IPS DF 4.7 (cell line): Measurements from ENCODE around the gene FSTL4.

Source experiments
- DNase-seq: peaks from one replicate; pipeline ENCODE4 v3.0.0-alpha.2; 2013; ENCODE audit warnings: low spot score; ENCODE audit errors: extremely low read depth

Gene FSTL4

DNA sequence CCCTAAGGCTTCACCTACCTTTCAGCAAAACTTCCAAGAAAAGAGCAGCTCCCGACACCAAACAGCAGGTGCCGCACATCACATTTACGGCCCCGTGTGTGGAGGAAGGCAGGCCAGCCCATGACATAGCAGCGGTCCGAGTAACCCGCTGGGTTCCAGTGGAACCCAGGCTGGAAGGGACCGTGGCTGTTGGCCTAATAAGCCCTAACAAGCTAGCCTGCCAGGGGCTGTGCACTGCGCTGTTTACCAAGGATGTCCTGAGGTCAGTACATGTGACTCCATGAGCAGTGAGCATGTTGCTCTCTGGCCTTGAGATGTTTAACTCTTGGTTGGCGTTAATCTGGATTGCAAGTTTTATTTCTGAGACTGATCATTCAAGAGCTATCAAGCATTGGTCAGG lies 131.5 kb downstream of the FSTL4 start:
- no peak for DNase-seq

DNA sequence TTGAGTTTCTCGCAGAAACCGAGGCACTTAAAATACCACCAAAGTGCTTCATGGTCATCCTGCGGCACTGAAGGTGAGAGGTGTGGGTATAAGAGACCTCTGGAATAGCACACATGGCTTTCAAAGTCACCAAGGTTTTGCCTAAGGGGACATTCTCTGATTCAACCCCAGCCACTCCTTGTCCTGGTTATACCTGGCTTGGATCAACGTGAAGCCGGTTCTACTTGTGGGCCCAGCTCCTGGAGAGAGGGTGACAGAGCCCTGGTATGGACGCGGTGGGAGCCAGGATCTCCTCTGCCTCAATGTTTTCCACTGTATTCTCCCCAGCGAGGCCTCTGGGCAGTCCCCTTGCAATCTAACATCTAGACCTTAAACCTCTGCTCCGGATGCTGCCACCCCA lies 132.0 kb downstream of the FSTL4 start:
- no peak for DNase-seq

DNA sequence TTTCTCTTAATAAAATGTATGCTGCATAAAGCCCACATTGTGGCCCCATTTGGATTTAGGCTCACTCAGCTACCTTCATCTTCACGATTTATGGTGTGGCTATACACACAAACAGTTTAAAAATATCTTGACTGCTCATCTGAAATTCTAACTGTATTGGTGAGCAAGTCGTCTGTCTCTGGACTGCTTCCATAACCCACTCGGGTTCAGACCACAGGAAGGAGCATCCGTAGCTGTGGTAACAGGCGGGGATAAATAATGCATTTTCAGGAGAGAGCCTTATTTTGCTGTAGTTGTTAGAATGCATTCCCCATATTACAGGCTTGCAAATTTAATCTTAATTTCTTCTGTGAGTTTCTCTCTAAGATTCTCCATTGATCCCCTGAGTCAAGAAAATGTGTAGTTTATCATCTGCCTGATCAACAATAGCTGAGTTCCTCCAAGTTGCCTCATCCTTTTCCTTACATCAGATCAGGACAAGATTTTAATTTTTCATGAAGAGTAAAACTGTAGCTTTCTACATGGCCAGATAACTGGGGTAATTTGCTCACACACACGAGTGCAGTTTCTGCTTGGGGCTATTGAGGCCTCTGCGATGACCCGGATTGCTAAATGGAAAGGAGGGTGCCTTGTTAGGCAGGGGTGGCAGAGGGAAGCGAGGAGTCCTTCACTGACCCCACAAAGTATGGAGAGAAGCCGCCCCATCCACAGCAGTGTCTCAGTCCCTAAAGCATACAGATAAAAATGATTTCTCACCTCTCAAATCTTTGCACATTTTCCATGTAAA lies 133.9 kb downstream of the FSTL4 start:
- DNase-seq, result no peak

DNA sequence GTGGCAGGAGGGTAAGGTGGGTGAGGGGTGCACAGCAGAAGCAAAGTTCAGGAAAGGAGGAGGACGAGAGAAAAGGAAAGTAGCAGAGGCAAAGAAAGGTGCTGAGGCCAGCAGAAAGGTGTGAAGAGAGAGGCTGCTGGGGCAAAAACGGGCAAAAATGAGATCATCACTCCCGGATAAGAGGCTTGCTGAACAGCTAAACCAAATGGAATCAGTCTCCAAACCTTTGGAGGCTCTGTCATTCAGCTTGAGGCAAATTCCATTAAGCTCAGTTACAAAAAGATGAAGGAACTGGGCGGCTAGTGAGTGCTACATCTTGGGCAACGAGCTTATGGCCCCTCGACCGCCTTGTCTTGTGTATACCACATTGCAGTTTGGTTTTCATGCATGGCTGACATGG lies 136.4 kb downstream of the FSTL4 start:
- no peak for DNase-seq

DNA sequence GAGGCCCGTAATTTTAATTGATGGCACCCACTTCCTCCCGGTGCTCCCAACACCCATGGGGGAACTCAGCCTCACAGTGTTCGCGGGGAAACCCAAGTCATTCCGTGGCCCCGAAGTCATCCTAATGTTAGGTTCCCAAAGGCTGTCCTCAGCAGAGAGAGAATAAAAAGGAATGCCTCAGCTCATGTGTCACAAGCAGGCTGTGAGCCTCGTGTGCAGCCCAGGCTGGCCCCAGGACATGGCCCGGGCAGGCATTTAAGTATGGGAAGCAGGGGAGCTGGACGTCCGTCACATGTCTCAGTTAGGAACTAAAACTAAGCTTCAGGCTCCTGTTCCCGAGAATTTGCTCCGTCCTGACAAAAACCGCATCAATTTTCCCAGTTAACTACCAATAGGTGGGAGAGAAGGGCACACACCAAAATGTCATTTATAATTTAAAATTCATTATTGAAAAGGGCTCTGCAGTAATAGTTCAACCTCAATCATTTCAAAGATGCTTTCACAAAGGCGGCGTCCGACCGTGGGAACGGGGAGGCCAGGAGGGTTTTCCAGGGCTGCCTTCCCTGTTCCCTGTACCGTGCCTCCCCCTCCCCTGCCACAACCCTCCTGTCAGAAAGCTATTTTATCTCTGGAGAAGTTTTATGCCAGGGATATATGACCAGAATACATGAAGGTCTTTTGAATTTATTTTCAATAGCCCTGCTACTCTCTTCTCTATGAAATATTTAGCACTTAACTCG lies 137.3 kb downstream of the FSTL4 start:
- no peak for DNase-seq

DNA sequence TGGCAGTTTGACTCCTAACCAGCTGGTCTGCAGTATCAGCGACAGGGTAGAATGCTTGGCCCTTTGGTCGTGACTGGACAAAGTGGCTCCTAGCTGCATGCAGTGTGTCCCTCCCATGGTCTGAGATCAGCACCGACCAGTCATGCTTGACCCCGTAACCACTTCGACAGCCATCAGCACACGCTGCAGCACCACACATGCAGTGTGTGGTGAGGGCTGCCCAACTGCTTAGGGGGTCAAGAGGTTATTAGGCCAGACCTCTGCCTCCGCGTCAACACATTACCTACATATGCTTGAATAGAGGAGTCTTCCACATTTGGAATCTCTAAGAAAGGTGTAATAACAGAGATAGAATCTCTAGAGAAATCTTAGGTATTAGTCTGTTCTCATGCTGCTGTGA lies 139.1 kb downstream of the FSTL4 start:
- no peak for DNase-seq

DNA sequence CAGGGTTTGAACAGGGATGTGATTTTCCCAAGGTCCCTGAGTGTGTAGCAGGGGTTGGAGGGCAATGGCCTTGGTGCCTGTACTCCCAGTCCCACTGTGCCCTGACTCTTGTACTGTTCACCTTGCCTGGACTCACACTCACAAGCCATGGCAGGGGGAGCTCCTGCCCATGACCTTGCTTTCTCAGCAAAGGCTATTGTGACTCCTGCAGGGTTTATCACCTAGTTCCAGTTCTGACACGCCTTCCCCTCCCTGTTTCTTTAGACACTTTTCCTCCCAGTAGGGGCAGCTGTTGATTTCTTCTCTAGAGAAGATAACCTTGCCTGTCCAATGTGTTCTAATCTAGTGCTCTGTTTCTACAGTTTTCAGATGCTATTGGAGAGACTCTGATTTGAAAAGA lies 139.5 kb downstream of the FSTL4 start:
- DNase-seq, result no peak

DNA sequence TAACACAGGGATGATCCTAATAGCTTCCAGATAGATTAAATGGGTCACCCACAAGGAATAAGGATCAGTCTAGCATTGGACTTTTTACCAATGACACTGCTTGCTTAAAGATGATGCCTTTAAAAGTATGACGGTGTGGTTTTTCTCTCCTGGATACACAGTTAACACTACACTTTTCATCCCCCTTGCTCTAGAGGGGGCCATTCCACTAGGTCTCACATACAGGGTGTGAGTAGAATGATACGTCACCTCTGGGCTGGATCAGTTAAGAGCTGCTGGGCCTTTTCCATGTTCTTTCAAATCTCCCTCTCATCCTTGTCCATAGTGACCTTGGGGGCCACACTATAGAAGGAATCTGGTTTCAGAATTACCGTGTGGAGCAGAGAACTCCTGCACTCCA lies 140.6 kb downstream of the FSTL4 start:
- DNase-seq, result no peak

DNA sequence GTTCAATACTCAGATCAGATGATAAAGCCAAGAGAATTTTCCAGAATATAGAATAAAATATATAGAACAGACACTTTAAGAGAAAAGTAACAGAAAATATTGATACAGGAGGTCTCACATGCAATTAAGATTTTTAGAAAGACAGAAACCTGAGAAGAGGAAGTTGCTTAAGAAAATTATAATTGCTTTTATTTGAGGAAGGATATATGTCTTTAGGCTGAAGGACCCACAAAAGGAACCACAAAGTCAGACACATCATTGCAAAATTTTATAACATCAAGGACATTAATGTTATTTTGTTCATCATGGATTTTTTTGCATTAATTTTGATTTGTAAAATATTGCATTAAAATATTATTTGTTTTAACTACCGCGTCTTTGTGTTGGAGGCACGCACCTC lies 141.5 kb downstream of the FSTL4 start:
- DNase-seq, result no peak

DNA sequence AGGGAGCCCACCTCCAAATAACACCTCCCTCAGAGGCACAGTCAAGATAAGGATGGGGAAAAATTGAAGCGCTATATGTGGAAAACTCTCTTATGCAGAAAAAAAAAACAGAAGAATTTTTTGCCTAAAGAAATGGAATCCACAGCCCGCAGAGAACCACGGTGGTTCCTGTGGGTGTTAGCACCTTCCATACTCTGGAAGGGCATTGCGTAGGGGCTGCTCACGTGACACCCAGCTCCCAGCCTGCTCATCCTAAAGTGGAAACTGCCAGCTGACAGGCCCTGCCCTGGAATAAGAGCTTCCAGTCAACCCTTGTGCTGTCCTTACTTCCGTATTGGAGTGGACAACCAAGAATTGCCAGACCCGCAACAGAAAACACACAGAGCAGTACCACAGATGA lies 142.5 kb downstream of the FSTL4 start:
- DNase-seq, result no peak

DNA sequence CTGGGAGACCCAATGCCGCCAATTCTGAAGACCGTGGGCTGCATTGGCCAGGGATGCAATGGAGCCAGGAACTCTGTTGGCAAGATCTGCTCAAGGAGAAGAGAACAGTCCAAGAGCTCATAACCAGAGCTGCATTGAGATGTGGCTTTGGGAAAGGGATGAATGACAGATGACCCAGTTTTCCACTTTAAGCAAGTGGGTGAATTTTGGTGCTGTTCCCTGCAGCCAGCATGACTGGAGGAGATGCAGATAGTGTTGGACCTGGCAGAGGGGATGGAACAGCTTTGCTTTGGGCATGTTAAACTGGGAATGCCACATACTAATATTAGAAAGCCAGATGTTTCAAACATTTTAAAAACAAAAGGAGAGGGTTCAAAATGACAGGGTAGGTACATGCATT lies 143.1 kb downstream of the FSTL4 start:
- DNase-seq, result no peak

DNA sequence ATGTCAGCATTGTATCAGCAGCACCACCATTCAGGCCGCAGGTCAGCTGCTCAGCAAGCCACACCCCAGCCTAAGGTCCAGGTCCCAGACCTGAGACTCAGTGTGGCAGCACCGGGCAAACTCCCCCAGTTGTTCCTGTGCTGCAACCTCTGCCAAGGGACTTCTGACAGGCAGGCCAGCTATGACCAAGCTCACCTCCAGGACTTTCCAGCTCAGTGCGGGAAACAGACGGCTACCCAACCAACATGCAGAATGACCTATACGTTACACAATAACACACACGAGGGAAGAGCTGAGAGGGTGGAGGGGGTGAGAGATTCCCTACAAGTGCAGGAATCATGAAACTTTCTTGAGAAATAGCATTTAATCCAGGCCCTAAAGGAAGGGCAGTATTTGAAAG lies 143.7 kb downstream of the FSTL4 start:
- DNase-seq, result no peak

DNA sequence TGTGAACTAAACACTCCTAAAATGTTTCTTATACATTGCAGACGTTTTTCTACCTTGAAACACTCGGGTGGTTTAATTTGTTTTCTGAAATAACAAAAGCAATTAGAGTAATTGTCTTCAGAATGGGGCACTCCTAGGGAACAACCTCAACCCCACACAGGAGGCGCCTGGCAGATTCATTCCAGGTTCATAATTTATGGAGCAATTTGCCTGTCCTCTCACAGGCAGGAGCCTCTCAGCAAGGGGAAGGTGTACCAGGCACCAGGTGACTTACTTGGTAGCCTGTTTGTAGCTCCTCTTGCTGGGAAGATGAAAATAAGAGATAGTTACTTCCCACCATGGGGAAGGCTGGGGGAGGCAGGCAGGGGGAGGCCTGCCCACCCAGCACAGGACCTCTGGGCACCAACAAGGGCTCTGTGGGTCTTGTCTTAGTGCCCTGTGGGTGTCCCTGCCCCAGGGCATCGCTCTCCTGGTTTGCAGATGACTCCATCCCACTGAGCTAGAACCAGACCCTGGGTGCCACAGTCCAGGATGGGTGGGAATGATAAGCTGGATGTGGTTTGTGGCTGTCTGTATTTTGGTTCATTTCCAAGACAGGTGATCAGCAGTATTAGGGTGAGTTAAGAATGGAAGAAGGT lies 144.4 kb downstream of the FSTL4 start:
- DNase-seq, result no peak

DNA sequence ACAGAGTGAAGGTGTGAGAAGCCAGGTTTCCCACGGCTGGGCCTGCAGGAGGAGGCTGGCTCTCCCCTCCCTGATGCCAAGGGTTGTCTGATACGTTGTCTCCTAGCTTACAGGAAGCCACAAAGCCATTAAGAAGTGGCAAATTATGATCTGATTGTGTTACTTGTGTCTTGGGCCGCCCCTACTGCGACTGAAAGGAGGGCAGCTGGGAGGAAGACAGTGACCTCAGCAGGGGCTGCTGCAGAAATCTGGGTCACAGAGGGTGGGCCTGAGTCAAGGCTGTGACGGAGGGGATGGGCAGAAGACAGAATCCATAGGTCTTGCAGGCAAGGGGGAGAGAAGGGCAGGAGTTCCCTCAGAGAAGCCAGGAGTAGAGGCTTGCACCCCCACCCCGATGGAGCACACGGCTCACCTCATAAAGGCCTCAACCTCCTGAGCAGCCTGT lies 145.0 kb downstream of the FSTL4 start:
- DNase-seq, result no peak

DNA sequence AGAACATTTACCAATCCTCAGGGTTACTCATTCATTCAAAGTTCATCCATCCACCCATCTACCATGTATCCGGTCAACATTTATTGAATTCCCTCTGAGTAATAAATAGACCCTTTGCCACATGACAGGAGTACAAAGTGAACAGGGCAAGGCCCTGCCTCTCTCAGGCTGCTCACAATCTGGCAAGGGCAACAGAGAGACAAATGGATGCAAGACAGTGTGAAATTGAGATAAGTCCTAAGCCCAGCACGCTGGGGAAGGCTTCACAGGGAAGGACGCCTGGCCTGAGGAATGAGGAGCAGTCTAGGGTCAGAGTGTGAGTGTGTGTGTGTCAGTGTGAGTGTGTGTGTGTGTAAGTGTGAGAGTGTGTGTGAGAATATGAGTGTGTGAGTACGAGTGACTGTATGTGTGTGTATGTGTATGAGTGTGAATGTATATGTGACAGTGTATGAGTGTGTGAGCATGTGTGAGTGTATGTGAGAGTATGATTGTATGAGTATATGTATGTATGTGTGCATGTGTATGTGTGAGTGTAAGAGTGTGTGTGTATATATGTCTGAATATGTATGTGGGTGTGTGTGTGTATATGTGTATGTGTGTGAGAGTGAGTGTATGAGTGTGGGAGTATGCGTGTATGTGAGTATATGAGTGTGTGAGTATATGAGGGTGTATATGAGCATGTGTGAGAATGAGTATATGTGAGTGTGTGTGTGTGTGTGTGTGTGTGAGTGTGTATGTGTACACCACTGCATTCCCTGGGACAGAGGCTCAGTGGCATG lies 145.6 kb downstream of the FSTL4 start:
- DNase-seq, result no peak

DNA sequence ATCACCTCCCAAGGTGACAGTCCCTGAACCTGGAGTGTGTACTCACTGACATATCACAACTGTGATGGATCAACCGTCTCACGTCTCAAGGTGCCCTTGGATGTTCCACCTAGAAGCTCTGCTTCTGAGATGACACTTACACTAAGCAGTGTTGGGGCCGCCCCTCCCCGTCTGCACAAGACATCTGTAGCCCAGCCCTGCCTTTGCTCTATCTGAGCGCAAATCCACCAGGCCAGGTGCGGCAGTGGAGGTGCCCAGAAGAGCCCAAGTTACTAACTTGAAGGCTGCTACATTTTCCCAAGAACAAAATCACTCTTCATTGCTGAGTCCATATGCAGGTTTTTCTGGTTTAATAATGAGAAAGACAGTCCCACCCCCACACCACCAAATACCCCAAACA lies 148.3 kb downstream of the FSTL4 start:
- no peak for DNase-seq

DNA sequence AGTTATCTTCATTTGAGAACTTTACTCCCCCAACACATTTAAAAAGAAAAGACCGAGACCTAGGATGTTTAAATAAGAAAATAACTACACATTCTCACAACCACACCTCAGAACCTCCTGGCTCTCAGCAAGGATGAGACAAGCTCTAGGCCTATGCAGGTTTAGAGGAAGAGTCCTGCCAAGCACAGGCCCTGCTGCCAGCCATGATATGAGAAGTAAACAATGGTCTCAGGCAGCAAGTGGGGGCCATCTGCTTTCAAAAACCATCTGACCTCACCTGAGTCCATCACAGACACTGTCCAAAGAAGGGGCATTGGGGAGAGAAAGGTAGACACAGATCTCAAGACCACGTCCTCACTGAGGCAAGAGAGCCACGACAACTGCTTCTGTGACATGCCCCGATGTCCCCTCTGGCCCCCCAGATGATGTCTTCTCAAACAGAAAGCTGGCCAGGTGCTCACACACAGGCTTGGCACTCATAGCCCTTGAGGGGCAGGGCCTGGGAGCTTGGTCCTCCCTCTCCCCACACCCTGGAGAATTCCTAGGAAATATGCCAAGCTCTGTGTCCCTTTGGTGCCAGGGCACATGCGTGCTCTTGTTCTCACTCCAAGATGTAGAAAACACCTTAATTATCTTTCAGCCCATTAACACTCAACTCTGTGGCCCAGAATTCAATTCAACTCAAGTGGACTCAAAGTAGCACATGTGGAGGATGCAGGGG lies 150.4 kb downstream of the FSTL4 start:
- no peak for DNase-seq

DNA sequence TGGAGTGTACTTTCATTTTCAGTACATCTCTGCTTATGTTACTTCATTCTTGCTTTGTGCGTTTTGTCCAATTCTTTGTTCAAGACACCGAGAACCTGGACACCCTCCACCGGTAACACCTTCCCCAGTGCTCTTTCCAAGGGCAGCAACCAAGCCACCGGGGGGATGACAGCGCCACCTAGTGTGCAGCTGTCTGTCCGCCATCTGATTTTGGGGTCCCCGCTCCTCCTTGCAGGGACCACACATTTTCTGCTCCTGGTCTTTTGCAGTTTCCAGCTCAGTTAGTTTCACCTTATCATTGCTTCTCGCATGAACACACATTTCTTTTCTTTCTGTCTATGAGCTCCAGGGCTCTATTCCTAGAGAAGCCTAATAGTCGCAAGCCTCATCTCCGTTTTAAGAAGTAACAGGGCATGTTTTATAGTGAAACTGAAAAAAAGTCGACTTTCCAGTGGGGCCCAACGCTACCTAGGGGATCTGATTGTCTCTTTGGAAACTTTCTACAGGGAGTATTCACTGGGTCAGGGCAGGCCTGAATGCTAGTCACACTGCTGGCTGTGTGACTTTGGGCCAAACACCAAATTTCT lies 152.1 kb downstream of the FSTL4 start:
- peak; percentile 56 for DNase-seq

DNA sequence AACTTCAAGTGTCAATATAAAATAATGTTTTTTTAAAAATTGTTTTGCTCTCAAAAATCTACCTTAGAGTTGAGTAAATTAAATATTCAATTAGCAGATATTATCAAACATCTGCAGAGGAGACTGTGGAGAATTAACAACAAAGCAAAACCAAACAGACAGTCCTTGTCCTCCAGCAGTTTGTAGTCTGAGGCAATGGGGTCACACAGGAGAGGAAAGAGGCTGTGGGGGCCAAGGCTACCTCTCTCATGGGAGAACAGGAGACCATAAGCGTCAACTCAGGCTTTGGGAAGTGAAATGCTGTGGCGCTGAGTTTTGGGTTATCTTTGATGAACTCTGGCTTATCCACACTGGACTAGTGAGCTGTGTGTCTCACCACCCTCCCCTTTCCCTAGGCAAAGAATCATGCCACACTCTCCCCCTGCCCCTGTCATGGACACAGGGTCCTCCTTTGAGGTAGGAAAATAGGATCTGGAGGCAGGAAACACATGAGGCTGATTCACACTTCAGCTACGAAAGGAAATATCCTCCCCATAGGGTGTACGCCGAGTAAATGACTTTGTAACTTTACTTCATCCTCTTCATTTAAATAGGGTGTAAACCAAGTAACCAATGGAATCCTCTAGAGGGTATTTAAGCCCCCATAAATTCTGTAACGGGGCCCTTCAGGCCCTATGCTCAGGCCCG lies 152.7 kb downstream of the FSTL4 start:
- DNase-seq, result no peak

DNA sequence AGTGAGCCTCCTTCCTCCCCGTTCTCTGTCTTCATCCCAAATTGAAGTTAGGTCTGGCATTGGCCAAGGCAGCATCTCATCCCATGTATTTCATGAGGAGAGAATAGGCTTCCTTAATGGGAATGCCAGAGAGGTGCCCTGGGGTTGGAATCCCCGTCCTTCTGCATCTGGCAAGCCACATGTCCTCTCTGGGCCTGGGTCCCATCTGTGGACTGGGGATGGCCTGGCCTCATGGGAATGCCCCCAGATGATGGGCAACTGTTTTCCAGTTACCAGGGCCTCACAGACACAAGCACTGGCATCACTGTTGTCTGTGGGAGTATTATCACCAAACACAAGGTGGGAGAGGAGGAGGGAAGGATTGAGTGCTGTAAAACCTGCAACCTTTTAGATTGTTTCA lies 153.9 kb downstream of the FSTL4 start:
- no peak for DNase-seq
